HG02759 (cell line): ENCODE data around the gene AURKAIP1.
"Not testable (repeated sequence)": the region's sequence is repeated elsewhere in the genome, so short reads cannot be mapped to it uniquely, and the experiment has no call there.

Experiments used
- ATAC-seq: cut with Tn5 transposase; IDR thresholded peaks from one replicate; pipeline ENCODE4 v1.9.1; 2021; ENCODE audit warnings: mild to moderate bottlenecking, moderate library complexity; ENCODE audit not compliant: unreplicated experiment

AURKAIP1 gene

GRCh38 chr1:1374929-1375662, at the start of gene AURKAIP1:
Gene AURKAIP1 (minus strand): TSS chr1:1375207. CDS start chr1:1374756, 451 bp downstream.
- ATAC-seq = peak; percentile 87

GRCh38 chr1:1424707-1425106, 49.7 kb upstream of the AURKAIP1 start:
- no peak for ATAC-seq

DNA sequence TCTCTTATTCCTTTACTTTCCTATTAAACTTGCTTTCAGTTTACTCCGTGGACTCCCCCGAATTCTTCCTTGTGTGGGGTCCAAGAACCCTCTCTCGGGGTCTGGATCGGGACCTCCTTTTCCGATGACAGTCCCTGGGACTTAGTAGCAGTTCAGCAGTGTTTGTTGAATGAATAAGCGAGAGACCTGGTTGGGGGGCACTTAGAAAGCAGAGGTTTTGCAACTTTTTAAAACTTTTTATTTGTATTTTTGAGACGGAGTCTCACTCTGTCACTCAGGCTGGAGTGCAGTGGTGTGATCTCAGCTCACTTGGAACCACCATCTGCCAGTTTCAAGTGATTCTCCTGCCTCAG, 48.2 kb upstream of the AURKAIP1 start:
- no peak for ATAC-seq

GRCh38 chr1:1422465-1423244, 47.6 kb upstream of the AURKAIP1 start:
- no peak for ATAC-seq

DNA sequence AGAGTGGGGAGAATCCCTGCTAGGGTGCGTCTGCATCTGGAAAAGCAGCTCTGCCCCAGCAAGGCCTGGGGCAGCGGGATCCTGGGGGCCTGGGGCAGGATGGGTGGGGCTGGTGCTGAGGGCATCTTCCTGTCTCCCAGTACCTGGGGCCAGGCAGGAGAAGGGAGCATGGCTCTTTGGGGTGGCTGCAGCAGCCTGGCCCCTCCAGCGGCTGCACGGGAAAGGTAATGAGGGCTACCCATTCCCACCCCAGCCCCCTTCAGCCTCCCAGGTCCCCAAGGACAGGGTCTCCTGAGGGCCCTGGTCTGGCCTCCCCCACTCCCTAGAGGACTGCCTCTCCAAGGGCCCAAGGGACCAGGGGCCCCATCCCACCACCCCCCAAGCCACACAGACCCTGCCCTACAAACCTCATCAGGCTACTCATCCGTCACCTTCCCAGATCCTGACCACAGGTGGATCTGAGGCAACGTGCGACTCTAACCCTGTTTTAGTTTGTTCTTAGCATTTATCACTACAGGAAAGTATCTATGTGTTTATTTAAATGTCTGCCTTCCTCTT, 47.0 kb upstream of the AURKAIP1 start:
- ATAC-seq = no peak

DNA sequence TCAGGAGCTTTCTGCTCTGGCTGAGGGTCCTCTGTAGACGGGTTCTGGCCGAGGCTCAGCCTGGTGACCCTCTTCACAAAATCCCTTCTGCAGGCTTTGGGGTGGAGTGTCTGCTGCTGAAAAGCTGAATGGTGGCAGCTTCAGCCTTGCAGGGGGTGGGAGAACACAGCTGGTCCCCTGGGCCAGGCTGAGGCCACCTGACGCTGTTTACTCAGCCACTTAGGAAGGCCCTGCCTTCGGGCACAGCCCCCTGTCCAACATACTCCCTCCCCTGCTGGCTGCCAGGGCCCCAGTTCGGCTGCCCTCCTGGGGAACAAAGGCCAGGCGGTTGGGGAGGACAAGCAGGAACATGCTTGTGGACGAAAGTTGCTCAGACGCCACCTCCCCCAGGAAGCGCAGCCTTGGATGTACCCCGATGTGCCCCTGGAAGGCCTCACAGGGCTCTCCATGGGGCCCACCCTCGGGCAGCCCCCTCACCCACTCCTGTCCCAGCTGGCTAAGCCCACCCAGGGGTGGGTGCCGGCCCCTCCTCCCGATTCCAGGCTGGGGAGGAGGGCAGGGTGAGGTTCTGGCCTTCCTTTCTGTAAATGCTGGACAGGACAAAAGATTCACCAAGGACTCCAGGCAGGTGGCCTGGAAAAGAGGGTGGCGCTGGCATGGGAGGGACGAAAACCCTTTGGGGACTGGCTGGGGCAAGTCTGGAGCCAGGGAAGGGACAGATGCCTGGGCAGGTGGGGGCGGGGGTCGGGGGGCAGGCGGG, 46.3 kb upstream of the AURKAIP1 start, which contains the start of gene ANKRD65:
Gene ANKRD65, minus strand, starts transcription at position 130 of the 760 bp plus-strand sequence. CDS start 271 bp downstream, outside the sequence.
- no peak for ATAC-seq

- ATAC-seq = no peak
These were observed 45.7 kb upstream of the AURKAIP1 start for GRCh38 chr1:1420654-1421141.

DNA sequence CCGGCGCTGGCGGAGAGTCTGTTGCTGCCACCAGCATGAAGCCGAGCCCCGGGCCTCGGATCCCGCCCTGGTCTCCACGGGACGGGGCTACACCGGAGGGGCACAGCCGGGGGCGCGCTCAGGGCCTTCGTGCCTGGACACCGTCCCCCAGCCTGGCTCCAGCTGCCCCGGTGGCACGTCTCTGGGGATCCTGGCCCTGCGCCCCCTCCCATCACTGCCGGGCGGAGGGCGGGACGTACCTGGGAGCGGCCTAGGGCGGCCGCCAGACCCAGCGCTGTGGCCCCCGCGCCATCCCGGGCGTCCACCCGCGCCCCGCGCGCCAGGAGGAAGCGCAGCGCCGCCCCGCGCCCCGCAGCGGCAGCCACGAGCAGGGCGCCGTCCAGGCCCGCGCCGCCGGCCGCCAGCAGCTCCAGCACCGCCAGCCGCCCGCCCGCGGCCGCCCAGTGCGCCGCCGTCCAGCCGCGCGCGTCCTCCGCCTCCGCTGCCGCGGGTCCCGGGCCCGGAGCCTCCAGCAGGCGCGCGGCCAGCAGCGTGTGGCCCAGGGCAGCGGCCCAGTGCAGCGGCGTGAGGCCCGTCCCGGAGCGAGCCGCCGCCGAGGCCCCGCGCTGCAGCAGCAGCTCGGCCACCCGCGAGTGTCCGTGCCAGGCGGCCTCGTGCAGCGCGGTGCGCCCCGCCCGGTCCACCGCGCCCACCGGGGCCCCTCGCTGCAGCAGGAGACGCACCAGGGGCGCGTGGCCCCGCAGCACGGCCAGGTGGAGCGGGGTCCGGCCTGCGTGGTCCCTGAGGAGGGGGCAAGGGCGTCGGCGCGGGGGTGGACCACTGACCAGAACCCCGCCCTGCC, 45.0 kb upstream of the AURKAIP1 start:
- no peak for ATAC-seq

DNA sequence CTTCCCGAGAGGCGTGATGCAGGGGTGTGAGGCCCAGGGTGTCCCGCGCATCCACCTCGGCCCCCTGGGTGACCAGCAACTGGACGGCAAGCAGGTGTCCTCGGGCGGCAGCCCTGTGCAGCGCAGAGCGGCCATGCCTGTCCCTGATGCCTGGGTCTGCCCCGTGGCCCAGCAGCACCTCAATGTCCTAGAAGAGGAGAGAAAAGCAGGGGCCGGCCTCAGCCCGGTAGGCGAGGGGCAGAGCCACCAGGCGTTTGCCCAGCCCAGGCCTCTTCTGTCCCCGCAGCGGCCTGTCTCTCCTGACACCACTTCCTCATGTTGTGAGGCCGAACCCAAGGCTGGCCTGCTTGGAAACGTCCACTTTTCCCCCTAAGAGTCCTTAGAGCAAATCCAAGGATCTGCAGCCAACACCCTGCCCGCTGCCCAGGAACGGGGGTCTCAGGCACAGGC, 44.4 kb upstream of the AURKAIP1 start:
- ATAC-seq = no peak

GRCh38 chr1:1418464-1419362, 43.7 kb upstream of the AURKAIP1 start:
- ATAC-seq = no peak

GRCh38 chr1:1417825-1418463, 42.9 kb upstream of the AURKAIP1 start:
- ATAC-seq = not testable (repeated sequence)

DNA sequence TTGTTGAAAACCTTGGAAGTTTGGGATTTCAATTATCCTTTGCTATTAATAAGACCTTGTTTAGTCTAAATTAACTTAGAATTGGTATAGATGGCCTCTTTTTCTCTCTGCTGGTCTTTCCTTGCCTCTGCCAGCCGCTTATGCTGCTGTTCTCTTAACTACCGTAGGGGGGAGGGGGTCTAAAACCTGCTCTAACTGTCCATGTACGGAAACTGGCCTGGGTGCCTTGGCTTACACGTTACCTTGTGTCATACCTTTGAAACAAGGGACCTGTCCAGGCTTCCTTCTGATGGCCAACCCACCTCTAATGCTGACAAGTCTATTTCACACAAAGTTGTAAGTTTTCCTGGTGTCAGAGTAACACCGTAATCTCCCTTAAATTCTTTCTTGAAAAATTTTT, 42.4 kb upstream of the AURKAIP1 start:
- ATAC-seq = not testable (repeated sequence)

DNA sequence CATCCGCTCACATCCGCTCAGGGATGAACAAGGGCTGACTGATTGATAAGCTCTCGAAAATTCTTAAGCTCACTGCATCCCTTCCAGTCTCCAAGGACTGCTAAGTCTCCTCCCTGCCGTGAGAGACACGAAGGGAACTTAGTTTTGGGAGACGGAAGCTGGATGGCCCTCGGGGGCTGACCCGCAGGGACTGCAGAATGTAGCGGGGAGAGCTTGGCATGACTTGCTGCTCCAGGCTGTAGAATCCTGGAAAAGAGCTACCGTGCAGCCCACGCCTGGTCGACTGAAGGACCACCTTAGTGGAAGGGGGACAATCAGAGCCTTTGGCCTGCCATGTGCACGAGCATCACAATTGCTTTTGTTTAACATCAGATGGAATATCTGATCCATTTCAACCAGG, 40.7 kb upstream of the AURKAIP1 start:
- ATAC-seq = no peak

- ATAC-seq = not testable (repeated sequence)
These were observed 37.4 kb upstream of the AURKAIP1 start for GRCh38 chr1:1412311-1412902.

DNA sequence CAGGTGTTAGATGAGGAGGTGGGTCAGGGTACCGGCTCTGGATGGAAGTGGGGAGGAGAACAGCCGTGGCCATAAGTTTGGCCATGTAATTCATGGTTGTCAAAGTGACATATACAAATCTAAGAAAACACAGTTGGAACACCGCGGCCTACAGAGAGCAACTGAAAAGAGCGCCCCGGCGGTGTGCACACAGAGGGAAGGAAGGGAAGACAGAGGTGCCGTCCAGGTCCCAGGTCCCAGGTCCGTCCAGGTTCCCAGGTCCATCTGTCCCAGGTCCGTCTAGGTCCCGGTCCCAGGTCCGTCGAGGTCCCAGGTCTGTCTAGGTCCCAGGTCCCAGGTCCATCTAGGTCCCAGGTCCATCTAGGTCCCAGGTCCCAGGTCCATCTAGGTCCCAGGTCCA, 36.6 kb upstream of the AURKAIP1 start:
- no peak for ATAC-seq

DNA sequence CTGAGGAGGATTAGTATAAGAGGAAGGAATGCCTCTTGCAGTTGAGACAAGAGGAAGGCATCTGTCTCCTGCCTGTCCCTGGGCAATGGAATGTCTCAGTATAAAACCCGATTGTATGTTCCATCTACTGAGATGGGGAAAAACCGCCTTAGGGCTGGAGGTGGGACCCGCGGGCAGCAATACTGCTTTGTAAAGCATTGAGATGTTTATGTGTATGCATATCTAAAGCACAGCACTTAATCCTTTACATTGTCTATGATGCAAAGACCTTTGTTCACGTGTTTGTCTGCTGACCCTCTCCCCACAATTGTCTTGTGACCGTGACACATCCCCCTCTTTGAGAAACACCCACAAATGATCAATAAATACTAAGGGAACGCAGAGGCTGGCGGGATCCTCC, 35.2 kb upstream of the AURKAIP1 start:
- ATAC-seq = not testable (repeated sequence)

GRCh38 chr1:1407636-1408318, 32.8 kb upstream of the AURKAIP1 start:
- peak; percentile 38 for ATAC-seq
